Measurements from ENCODE around the gene ELMO3. TPM values are rescaled to one million over a fixed set of nuclear protein-coding genes. Genes with fewer than 3 reads are reported as not detected.

Gene ELMO3
- total and polyA plus RNA-seq, 8 donors = 14.6 to 52.4 (median 23.6) TPM

GRCh38 chr16:67193536-67193935 lies 5.4 kb upstream of the ELMO3 start:
- FAIRE-seq (no peak), ATAC-seq (no peak), DNase-seq (no peak)
- peaks cover 14 to 19% (median 17%) of the 10 kb centered on the region in 3 donors for H3K4me1 ChIP-seq
- no peak for TF ChIP-seq CTCF (IDR thresholded peaks at IDR 0.05)
- H3K27me3 ChIP-seq = no peaks in the 10 kb centered on the region
- intact Hi-C loops (cut with DNase I) = no loop called here
- H3K4me3 ChIP-seq = peak overlapping the region in 1 of 4 donors; percentile 97
- H3K27ac ChIP-seq = no peak overlapping the region
- H3K9me3 ChIP-seq = no peaks in the 10 kb centered on the region
- H3K36me3 ChIP-seq = peaks cover 0 to 27% (median 13%) of the 10 kb centered on the region in 3 donors

GRCh38 chr16:67194260-67194659 lies 4.7 kb upstream of the ELMO3 start:
- no peak for TF ChIP-seq CTCF (IDR thresholded peaks at IDR 0.05)
- H3K36me3 ChIP-seq = peaks cover 0 to 27% (median 13%) of the 10 kb centered on the region in 3 donors

GRCh38 chr16:67195676-67196075 lies 3.3 kb upstream of the ELMO3 start:
- FAIRE-seq (no peak), DNase-seq (no peak), ATAC-seq (no peak)
- H3K36me3 ChIP-seq = peaks cover 0 to 27% (median 13%) of the 10 kb centered on the region in 3 donors
- no peak overlapping the region for H3K27ac ChIP-seq
- intact Hi-C loops (cut with DNase I) = no loop called here
- no peaks in the 10 kb centered on the region for H3K9me3 ChIP-seq
- H3K4me3 ChIP-seq = no peak overlapping the region
- 60 to 67% methylated on average over 5 of the region's 5 CpGs for WGBS, 2 donors
- TF ChIP-seq CTCF (IDR thresholded peaks at IDR 0.05) = no peak
- peaks cover 14 to 19% (median 17%) of the 10 kb centered on the region in 3 donors for H3K4me1 ChIP-seq
- no peaks in the 10 kb centered on the region for H3K27me3 ChIP-seq

More at GRCh38 chr16:67194260-67194659, 4.7 kb upstream of the ELMO3 start:
- 88 to 95% methylated on average over 6 of the region's 6 CpGs for WGBS, 2 donors
- H3K27ac ChIP-seq = no peak overlapping the region
- no peaks in the 10 kb centered on the region for H3K27me3 ChIP-seq
- peak in 1 of 6 donors; percentile 40 for DNase-seq
- no peaks in the 10 kb centered on the region for H3K9me3 ChIP-seq
- no peak for ATAC-seq
- intact Hi-C loops (cut with DNase I) = no loop called here
- H3K4me3 ChIP-seq = no peak overlapping the region
- peaks cover 14 to 19% (median 17%) of the 10 kb centered on the region in 3 donors for H3K4me1 ChIP-seq
- no peak for FAIRE-seq

GRCh38 chr16:67196881-67197280 lies 2.0 kb upstream of the ELMO3 start:
- H3K36me3 ChIP-seq = peaks cover 0 to 33% (median 13%) of the 10 kb centered on the region in 3 donors
- FAIRE-seq (no peak), DNase-seq (no peak), ATAC-seq (no peak)
- no peaks in the 10 kb centered on the region for H3K27me3 ChIP-seq
- no peaks in the 10 kb centered on the region for H3K9me3 ChIP-seq
- 92 to 95% methylated on average over 1 of the region's 1 CpG for WGBS, 2 donors
- peaks cover 9 to 14% (median 11%) of the 10 kb centered on the region in 3 donors for H3K4me1 ChIP-seq
- no peak overlapping the region for H3K4me3 ChIP-seq
- intact Hi-C loops (cut with DNase I) = no loop called here
- no peak overlapping the region for H3K27ac ChIP-seq
- no peak for TF ChIP-seq CTCF (IDR thresholded peaks at IDR 0.05)

- no peaks in the 10 kb centered on the region for H3K27me3 ChIP-seq
- no peak overlapping the region for H3K27ac ChIP-seq
- intact Hi-C loops (cut with DNase I) = no loop called here
- ATAC-seq (no peak), DNase-seq (no peak), FAIRE-seq (no peak)
- H3K4me3 ChIP-seq = no peak overlapping the region
- peaks cover 0 to 40% (median 17%) of the 10 kb centered on the region in 3 donors for H3K36me3 ChIP-seq
- WGBS, 2 donors = 65 to 69% methylated on average over 6 of the region's 6 CpGs
- H3K4me1 ChIP-seq = peaks cover 8 to 12% (median 8%) of the 10 kb centered on the region in 3 donors
- no peak for TF ChIP-seq CTCF (IDR thresholded peaks at IDR 0.05)
- no peaks in the 10 kb centered on the region for H3K9me3 ChIP-seq
These were observed 1.2 kb upstream of the ELMO3 start for GRCh38 chr16:67197704-67198103.

All from pancreas (tissue), 10 donors.